Thymus (tissue), 11 donors: ENCODE measurements around the gene SLC25A21. TPM values are rescaled to one million over a fixed set of nuclear protein-coding genes. Genes with fewer than 3 reads are reported as not detected.
"Not testable (repeated sequence)": the region's sequence is repeated elsewhere in the genome, so short reads cannot be mapped to it uniquely, and the experiment has no call there.

Source experiments
- DNase-seq, 9 donors: peaks; one replicate each; pipeline ENCODE4 v3.0.0-alpha.2; 2013; ENCODE audit warnings: low spot score in 9 of 9, low read depth in 6 of 9, missing footprints in 1 of 9
- H3K27ac ChIP-seq, 2 donors: one replicate each; pipeline ENCODE4 v1.5.1; 2013; ENCODE audit warnings: control low read depth in 1 of 2, low read depth in 1 of 2, low read length in 1 of 2, mild to moderate bottlenecking in 1 of 2, moderate library complexity in 1 of 2
- H3K27me3 ChIP-seq, 2 donors: one replicate each; pipeline ENCODE4 v1.5.1; 2013; ENCODE audit warnings: low read length in 1 of 2; ENCODE audit not compliant: control insufficient read depth in 2 of 2, insufficient read depth in 1 of 2
- H3K36me3 ChIP-seq, 2 donors: one replicate each; pipeline ENCODE4 v1.5.1; 2013; ENCODE audit warnings: low read length in 1 of 2, mild to moderate bottlenecking in 1 of 2, moderate library complexity in 1 of 2; ENCODE audit not compliant: control insufficient read depth in 2 of 2, insufficient read depth in 2 of 2
- H3K4me1 ChIP-seq, 2 donors: one replicate each; pipeline ENCODE4 v1.5.1; 2013; ENCODE audit warnings: low read length in 2 of 2; ENCODE audit not compliant: control insufficient read depth in 2 of 2, insufficient read depth in 2 of 2
- H3K4me3 ChIP-seq, 2 donors: one replicate each; pipeline ENCODE4 v1.5.1; 2013; ENCODE audit warnings: low read length in 2 of 2, control low read depth in 1 of 2, mild to moderate bottlenecking in 1 of 2
- H3K9me3 ChIP-seq, 2 donors: one replicate each; pipeline ENCODE4 v1.5.1; 2013; ENCODE audit warnings: low read length in 1 of 2, mild to moderate bottlenecking in 1 of 2; ENCODE audit not compliant: control insufficient read depth in 2 of 2, insufficient read depth in 1 of 2
- WGBS: extraction: QIAGEN DNeasy Blood & Tissue Kit; methylation state at CpG from one replicate; pipeline ENCODE4 v1.1.7; 2013; 5-methylcytosine and 5-hydroxymethylcytosine counted together
- polyA plus RNA-seq: library from polyadenylated mRNA; stranded (reverse); fragments of 200-250 nt; gene quantifications from one replicate; pipeline ENCODE4 v1.2.3, GENCODE V29; 2013
- total RNA-seq: library from RNA; stranded (reverse); fragments of 120-200 nt; gene quantifications from one replicate; pipeline ENCODE4 v1.2.4, GENCODE V29; 2013
- donor health status: healthy.

Gene SLC25A21
- total and polyA plus RNA-seq, 2 donors, result 0.46 to 0.90 TPM

- no peak for DNase-seq
- Histone ChIP-seq H3K36me3 (no peaks in the 10 kb centered on the region), H3K9me3 (no peaks in the 10 kb centered on the region), H3K27ac (no peak overlapping the region), H3K4me3 (no peak overlapping the region), H3K4me1 (no peaks in the 10 kb centered on the region), H3K27me3 (no peaks in the 10 kb centered on the region)
Measured at GRCh38 chr14:36707570-36707969, 464.8 kb downstream of the SLC25A21 start.

- DNase-seq, result no peak
- Histone ChIP-seq H3K4me1 (no peaks in the 10 kb centered on the region), H3K9me3 (no peaks in the 10 kb centered on the region), H3K27ac (no peak overlapping the region), H3K36me3 (no peaks in the 10 kb centered on the region), H3K27me3 (no peaks in the 10 kb centered on the region), H3K4me3 (no peak overlapping the region)
- 66% methylated on average over 2 of the region's 2 CpGs for WGBS
Measured at GRCh38 chr14:36702474-36702873, 469.9 kb downstream of the SLC25A21 start.

DNA sequence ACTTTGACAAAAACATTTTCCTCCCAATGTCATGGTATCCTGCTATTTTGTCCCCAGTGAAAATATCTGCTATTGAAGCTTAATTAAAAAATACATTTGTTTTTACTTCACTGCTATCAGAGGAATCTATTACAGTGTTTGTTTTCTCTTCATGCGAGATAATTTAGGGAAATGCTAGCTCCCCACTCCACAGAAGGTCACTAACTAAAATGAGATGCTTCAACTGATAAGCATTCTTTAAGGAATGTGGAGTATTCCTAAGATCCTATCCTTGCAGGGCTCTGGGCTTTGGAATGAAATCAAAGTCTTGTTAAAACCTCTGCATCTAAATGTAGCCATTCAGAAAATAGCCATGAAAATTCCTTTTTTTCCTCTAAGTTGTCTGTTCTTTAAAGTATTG lies 471.3 kb downstream of the SLC25A21 start:
- WGBS, result 56% methylated on average over 1 of the region's 1 CpG
- no peaks in the 10 kb centered on the region for H3K27me3 ChIP-seq
- H3K27ac ChIP-seq, result no peak overlapping the region
- no peaks in the 10 kb centered on the region for H3K4me1 ChIP-seq
- DNase-seq, result no peak
- H3K36me3 ChIP-seq, result no peaks in the 10 kb centered on the region
- no peak overlapping the region for H3K4me3 ChIP-seq
- no peaks in the 10 kb centered on the region for H3K9me3 ChIP-seq

DNA sequence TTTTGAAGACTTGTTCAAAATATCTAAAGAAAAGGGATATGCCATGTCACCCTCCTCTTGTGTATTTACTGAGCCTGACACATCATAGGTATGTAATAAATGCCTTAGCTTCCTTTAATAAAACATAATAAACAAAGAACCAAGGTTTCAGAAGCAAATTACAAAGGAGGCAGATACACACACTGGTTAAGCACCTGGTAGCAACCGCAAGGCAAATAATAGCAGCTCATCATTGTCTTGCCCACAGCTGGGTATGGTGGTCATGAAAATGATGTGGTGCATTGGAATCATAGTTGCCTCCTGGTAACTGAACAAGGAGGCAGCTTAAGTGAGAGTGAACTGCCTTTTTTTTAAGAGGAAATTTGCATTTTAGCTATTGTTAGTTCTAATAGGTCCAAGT lies 471.8 kb downstream of the SLC25A21 start:
- no peak for DNase-seq
- H3K9me3 ChIP-seq, result no peaks in the 10 kb centered on the region
- 99% methylated on average over 1 of the region's 1 CpG for WGBS

GRCh38 chr14:36699420-36699819 lies 473.0 kb downstream of the SLC25A21 start:
- DNase-seq, H3K4me3 ChIP-seq, H3K4me1 ChIP-seq, H3K36me3 ChIP-seq, H3K27me3 ChIP-seq, H3K9me3 ChIP-seq, H3K27ac ChIP-seq: not testable (repeated sequence)
- 72% methylated on average over 7 of the region's 7 CpGs for WGBS

More for the DNA sequence above, 471.8 kb downstream of the SLC25A21 start:
- no peaks in the 10 kb centered on the region for H3K27me3 ChIP-seq
- no peaks in the 10 kb centered on the region for H3K36me3 ChIP-seq
- H3K4me1 ChIP-seq, result no peaks in the 10 kb centered on the region
- H3K27ac ChIP-seq, result no peak overlapping the region
- no peak overlapping the region for H3K4me3 ChIP-seq

DNA sequence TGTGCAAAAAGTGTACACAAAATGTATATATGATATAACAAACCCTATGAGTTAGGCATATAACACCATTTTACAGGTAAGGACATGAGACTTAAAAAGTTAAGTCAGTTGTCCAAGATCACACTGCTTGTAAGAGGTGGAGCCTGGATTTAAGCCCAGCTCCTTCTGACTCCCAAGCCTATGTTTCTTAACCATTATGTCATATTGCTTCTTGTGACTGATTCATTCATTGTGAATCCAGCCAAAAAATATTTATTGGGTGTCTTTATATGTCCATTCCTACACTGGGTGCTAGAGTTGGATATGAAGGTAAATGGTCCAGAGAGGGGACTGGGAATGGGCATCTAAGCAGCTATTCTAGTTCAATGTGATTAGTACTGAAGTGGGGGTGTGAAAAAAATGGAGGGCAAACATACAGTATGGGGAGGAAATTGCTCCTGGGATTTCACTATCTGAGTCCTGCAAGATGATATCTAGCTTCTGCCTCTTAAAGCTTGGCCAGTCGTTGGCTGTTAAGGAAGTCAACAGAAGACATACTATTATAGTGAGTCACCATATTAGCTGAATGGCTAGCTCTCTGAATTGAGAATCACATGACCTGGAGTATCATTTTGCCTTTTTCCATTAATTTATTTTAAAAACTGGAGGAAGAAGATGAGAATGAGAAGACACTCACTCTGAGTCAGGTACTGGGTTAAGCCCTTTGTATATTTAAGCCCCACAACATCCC lies 481.9 kb downstream of the SLC25A21 start:
- Histone ChIP-seq H3K9me3 (no peaks in the 10 kb centered on the region), H3K4me1 (no peaks in the 10 kb centered on the region), H3K27ac (no peak overlapping the region), H3K27me3 (no peaks in the 10 kb centered on the region), H3K36me3 (no peaks in the 10 kb centered on the region), H3K4me3 (no peak overlapping the region)
- 67% methylated on average over 1 of the region's 1 CpG for WGBS
- no peak for DNase-seq

DNA sequence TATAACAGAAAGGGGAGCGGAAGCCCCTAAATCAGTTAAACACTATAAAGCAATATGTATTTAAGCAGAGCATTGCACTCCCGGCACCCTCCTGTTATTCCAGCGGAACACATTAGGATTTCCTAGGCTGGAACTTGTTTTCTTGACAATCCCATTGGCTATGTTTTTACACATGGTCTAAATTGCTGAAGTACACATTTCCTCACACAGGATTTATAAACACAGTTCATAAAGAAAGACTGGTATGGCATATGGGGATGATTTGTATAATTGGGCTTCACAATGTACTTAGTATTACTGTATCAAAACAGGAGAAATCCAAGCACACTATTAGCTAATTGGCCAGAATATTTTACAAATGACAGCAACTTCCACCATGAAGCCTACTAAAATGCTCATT lies 487.5 kb downstream of the SLC25A21 start:
- Histone ChIP-seq H3K27me3 (no peaks in the 10 kb centered on the region), H3K9me3 (no peaks in the 10 kb centered on the region)
- 96% methylated on average over 3 of the region's 3 CpGs for WGBS

DNA sequence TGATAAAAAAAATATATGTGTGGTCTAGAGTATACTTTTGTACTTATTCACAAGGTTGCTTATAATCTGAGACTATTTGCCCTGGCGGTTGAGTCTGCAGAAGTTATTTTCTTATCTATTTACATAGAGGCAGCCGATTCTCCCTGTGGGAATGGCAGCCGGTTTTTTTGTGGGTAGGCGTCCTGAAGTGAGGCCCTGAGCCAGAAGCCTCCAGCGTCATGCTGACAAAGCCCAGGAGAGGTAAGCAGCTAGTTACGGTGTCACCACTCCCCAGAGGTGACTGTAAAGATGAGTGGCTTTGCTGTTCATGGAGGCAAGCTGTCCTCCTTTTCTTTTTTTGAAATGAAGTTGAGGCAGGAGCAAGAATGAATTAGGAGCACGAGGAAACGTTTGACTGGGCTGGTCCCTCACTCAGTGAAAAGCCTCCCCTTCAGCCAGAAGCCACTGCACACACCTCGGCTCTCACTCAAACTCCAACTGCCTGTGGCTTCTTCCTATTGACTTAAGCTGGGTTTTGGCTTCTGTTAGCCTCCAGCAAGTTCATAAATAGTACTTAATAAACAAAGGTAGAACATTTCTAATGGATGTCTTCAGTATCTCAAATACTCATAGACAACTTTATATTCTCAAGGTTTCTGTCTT lies 489.2 kb downstream of the SLC25A21 start:
- WGBS, result 72% methylated on average over 9 of the region's 9 CpGs
- H3K27me3 ChIP-seq, result no peaks in the 10 kb centered on the region

More for the DNA sequence above, 487.5 kb downstream of the SLC25A21 start:
- Histone ChIP-seq H3K4me3 (no peak overlapping the region), H3K36me3 (no peaks in the 10 kb centered on the region), H3K27ac (no peak overlapping the region), H3K4me1 (peaks cover 0 to 3% of the 10 kb centered on the region in 2 donors)
- DNase-seq, result no peak

GRCh38 chr14:36682338-36682737 lies 490.1 kb downstream of the SLC25A21 start:
- H3K4me1 ChIP-seq, result peaks cover 0 to 3% of the 10 kb centered on the region in 2 donors
- no peak overlapping the region for H3K27ac ChIP-seq
- 91% methylated on average over 4 of the region's 4 CpGs for WGBS

More for the DNA sequence above, 489.2 kb downstream of the SLC25A21 start:
- no peak overlapping the region for H3K4me3 ChIP-seq
- no peak for DNase-seq
- H3K27ac ChIP-seq, result peak overlapping the region in 1 of 2 donors; percentile 7
- peaks cover 0 to 3% of the 10 kb centered on the region in 2 donors for H3K4me1 ChIP-seq
- no peaks in the 10 kb centered on the region for H3K36me3 ChIP-seq
- H3K9me3 ChIP-seq, result no peaks in the 10 kb centered on the region

More at GRCh38 chr14:36682338-36682737, 490.1 kb downstream of the SLC25A21 start:
- no peaks in the 10 kb centered on the region for H3K9me3 ChIP-seq
- no peaks in the 10 kb centered on the region for H3K27me3 ChIP-seq
- H3K4me3 ChIP-seq, result no peak overlapping the region
- DNase-seq, result no peak
- H3K36me3 ChIP-seq, result no peaks in the 10 kb centered on the region
